Activated CD4-positive, alpha-beta T cell treated with anti-CD3 and anti-CD28 coated beads, Interleukin-2, amount 50 U/mL, for 16 hours (primary cell): ENCODE data around the gene IKZF3.
"Not testable (repeated sequence)": the region's sequence is repeated elsewhere in the genome, so short reads cannot be mapped to it uniquely, and the experiment has no call there.

Experiments used
- DNase-seq: peaks from one replicate; pipeline ENCODE4 v3.0.0-alpha.2; 2020

IKZF3 gene

GRCh38 chr17:39714234-39714633 is 149.9 kb downstream of the IKZF3 start:
- DNase-seq = no peak

GRCh38 chr17:39711851-39712250 is 152.3 kb downstream of the IKZF3 start:
- DNase-seq = no peak

GRCh38 chr17:39711071-39711470 is 153.0 kb downstream of the IKZF3 start:
- DNase-seq = not testable (repeated sequence)

- no peak for DNase-seq
Observed at GRCh38 chr17:39709998-39710964, 153.8 kb downstream of the IKZF3 start.

- no peak for DNase-seq
Observed at GRCh38 chr17:39709319-39709997, 154.7 kb downstream of the IKZF3 start.
